ENCODE data around the gene CISTR. TPM values are rescaled to one million over a fixed set of nuclear protein-coding genes. Genes with fewer than 3 reads are reported as not detected.

The CISTR gene
- total RNA-seq, 4 donors from 2014 or later = not detected

DNA sequence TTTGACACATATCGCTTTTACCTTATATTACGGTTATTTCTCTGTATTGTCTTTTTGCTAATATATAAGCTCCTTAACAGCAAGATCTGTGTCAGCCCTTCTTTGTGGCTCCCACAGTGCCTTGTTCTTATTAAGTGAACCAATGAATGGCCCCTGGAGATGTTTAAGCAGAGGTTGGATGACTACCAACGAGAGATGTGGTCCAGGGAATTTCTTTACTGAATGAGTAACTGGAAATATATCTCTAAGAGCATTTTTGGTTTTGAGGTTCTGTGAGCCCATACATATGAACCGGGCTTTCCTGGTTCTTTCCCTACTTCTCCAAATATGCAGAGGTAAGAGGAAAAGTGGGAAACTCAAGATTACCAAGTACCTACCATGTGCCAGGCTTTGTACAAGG, 48.0 kb downstream of the CISTR start:
- no peak for TF ChIP-seq POLR2A (IDR thresholded peaks at IDR 0.05)
- TF ChIP-seq CTCF (IDR thresholded peaks at IDR 0.05) = no peak
- no peaks in the 10 kb centered on the region for H3K27me3 ChIP-seq
- no peaks in the 10 kb centered on the region for H3K4me1 ChIP-seq
- no peak overlapping the region for H3K4me3 ChIP-seq
- no peak overlapping the region for H3K27ac ChIP-seq
- H3K36me3 ChIP-seq = no peaks in the 10 kb centered on the region
- H3K9me3 ChIP-seq = no peaks in the 10 kb centered on the region
- DNase-seq = no peak

DNA sequence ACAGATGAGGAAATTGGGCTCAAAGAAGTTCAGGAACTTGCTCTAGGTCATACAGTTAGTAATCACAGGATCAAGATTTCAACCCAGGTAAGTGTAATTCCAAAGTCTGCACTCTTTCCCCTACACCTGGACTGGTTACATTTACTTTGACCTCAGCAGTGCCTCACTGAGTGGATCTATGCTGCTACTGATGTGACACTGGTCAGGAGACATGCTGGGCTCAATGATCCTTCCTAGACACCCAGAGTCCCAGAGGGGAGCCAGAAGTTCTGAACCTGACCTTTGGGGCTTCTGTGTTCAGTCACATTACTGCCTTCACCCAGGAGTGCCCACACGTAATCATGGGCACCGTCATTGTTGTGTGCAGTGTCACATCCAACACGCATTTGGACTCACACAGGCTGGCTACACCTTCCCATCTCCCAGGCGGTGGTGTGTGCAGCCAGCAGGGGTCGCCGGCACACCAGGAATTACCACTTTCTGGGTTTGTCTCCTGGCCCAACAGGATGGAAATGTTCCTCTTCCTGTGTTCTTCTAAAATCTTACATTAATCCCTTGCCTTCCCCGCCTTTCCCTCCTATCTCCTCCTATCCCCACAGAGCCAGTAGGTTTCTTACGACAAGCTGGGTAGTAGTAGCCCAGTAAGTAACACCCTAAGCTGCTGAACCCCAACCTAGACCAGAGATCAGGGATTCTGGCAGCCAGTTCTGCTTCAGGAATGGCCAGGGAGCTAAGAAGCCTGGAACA, 50.1 kb downstream of the CISTR start:
- Histone ChIP-seq H3K27me3 (peaks cover 0 to 8% of the 10 kb centered on the region in 2 donors), H3K4me1 (peaks cover 0 to 3% (median under 1%) of the 10 kb centered on the region in 4 donors), H3K4me3 (no peak overlapping the region), H3K9me3 (no peaks in the 10 kb centered on the region), H3K27ac (no peak overlapping the region), H3K36me3 (no peaks in the 10 kb centered on the region)
- TF ChIP-seq POLR2A (IDR thresholded peaks at IDR 0.05) = no peak
- peak; percentile 65 to 91 (median 88) for TF ChIP-seq CTCF (IDR thresholded peaks at IDR 0.05)
- peak; percentile 76 to 91 (median 85) for DNase-seq

DNA sequence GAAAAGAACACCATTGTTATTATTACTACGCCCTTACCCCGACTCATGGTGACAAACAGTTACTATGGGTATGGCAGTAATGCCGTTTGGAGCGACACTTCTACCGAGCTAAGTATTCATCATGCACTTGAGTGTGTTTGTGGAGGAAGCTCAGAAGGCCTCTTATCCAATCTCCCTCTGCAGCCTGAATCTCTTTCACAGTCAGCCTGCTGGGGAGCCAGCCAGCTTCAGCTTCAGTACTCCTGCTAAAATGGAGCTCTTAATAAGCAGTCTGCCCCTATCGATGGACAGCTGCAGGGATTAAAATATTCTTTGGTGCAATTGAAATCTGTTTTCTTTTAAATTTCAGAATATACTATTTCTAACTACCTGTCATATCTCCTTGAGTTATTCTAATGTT, 51.2 kb downstream of the CISTR start:
- TF ChIP-seq POLR2A (IDR thresholded peaks at IDR 0.05) = no peak
- no peak for TF ChIP-seq CTCF (IDR thresholded peaks at IDR 0.05)
- H3K27ac ChIP-seq = no peak overlapping the region
- peaks cover 0 to 13% of the 10 kb centered on the region in 2 donors for H3K27me3 ChIP-seq
- no peaks in the 10 kb centered on the region for H3K36me3 ChIP-seq
- H3K9me3 ChIP-seq = no peaks in the 10 kb centered on the region
- no peak for DNase-seq
- peaks cover 0 to 12% (median 7%) of the 10 kb centered on the region in 4 donors for H3K4me1 ChIP-seq
- no peak overlapping the region for H3K4me3 ChIP-seq

GRCh38 chr12:53699678-53700025, 52.1 kb downstream of the CISTR start:
- no peak for TF ChIP-seq CTCF (IDR thresholded peaks at IDR 0.05)
- no peak for TF ChIP-seq POLR2A (IDR thresholded peaks at IDR 0.05)
- Histone ChIP-seq H3K4me1 (peaks cover 0 to 21% (median 15%) of the 10 kb centered on the region in 4 donors), H3K36me3 (no peaks in the 10 kb centered on the region), H3K9me3 (no peaks in the 10 kb centered on the region), H3K4me3 (no peak overlapping the region), H3K27me3 (peaks cover 0 to 22% of the 10 kb centered on the region in 2 donors), H3K27ac (no peak overlapping the region)
- no peak for DNase-seq

GRCh38 chr12:53698948-53699677, 52.7 kb downstream of the CISTR start:
- Histone ChIP-seq H3K27me3 (peaks cover 0 to 27% of the 10 kb centered on the region in 2 donors), H3K4me1 (peaks cover 0 to 21% (median 16%) of the 10 kb centered on the region in 4 donors), H3K9me3 (no peaks in the 10 kb centered on the region), H3K4me3 (no peak overlapping the region), H3K36me3 (no peaks in the 10 kb centered on the region), H3K27ac (no peak overlapping the region)
- TF ChIP-seq POLR2A (IDR thresholded peaks at IDR 0.05) = no peak
- no peak for TF ChIP-seq CTCF (IDR thresholded peaks at IDR 0.05)
- no peak for DNase-seq
